HEK293 (cell line): ENCODE measurements around the gene ZNF396.

Source experiments
- ATF2 ChIP-seq: fragments of 450-650 bp; formaldehyde crosslinking; IDR thresholded peaks from 2 replicates; pipeline ENCODE4 v1.5.1; 2016; ENCODE audit warnings: missing biosample characterization, missing genetic modification characterization, low read depth
- CTCF ChIP-seq: fragments of 450-650 bp; formaldehyde crosslinking; IDR thresholded peaks from 2 replicates; pipeline ENCODE4 v1.5.1; 2016; ENCODE audit warnings: missing biosample characterization, missing genetic modification characterization
- IKZF3 ChIP-seq: fragments of 450-650 bp; IDR thresholded peaks from 2 replicates; pipeline ENCODE4 v1.5.0; 2018; ENCODE audit warnings: missing biosample characterization, mild to moderate bottlenecking, missing genetic modification characterization, moderate library complexity
- REST ChIP-seq: fragments of 450-650 bp; formaldehyde crosslinking; IDR thresholded peaks from 2 replicates; pipeline ENCODE4 v1.5.1; 2016; ENCODE audit warnings: missing biosample characterization, missing genetic modification characterization
- YY2 ChIP-seq: fragments of 450-650 bp; formaldehyde crosslinking; IDR thresholded peaks from 2 replicates; pipeline ENCODE4 v1.5.1; 2016; ENCODE audit warnings: missing biosample characterization, missing genetic modification characterization
- ZBTB1 ChIP-seq: fragments of 450-650 bp; formaldehyde crosslinking; IDR thresholded peaks from 2 replicates; pipeline ENCODE4 v1.5.1; 2016; ENCODE audit warnings: missing biosample characterization, missing genetic modification characterization
- ZBTB10 ChIP-seq: fragments of 450-650 bp; formaldehyde crosslinking; IDR thresholded peaks from 2 replicates; pipeline ENCODE4 v1.5.1; 2016; ENCODE audit warnings: missing biosample characterization, missing genetic modification characterization
- ZBTB20 ChIP-seq: fragments of 450-650 bp; formaldehyde crosslinking; IDR thresholded peaks from 2 replicates; pipeline ENCODE4 v1.5.1; 2016; ENCODE audit warnings: missing biosample characterization, missing genetic modification characterization
- ZNF184 ChIP-seq: fragments of 450-650 bp; IDR thresholded peaks from 2 replicates; pipeline ENCODE4 v1.5.1; 2018; ENCODE audit warnings: missing biosample characterization, mild to moderate bottlenecking, missing genetic modification characterization
- ZNF24 ChIP-seq: fragments of 450-650 bp; formaldehyde crosslinking; IDR thresholded peaks from 2 replicates; pipeline ENCODE4 v1.5.1; 2016; ENCODE audit warnings: missing biosample characterization, missing genetic modification characterization
- ZNF404 ChIP-seq: fragments of 450-650 bp; formaldehyde crosslinking; IDR thresholded peaks from 2 replicates; pipeline ENCODE4 v1.5.1; 2017; ENCODE audit warnings: missing biosample characterization, missing genetic modification characterization
- ZNF677 ChIP-seq: fragments of 450-650 bp; IDR thresholded peaks from 2 replicates; pipeline ENCODE4 v1.5.0; 2018; ENCODE audit warnings: missing biosample characterization, mild to moderate bottlenecking, missing genetic modification characterization, moderate library complexity

- no peak for TF ChIP-seq ZBTB10 (tag by site-specific recombination)
- TF ChIP-seq ZBTB1 (tag by site-specific recombination): no peak
- TF ChIP-seq YY2 (tag by site-specific recombination): no peak
- no peak for TF ChIP-seq CTCF (tag by site-specific recombination)
- TF ChIP-seq ZNF404 (tag by site-specific recombination): no peak
- no peak for TF ChIP-seq ZBTB20 (tag by site-specific recombination)
- TF ChIP-seq IKZF3 (tag by site-specific recombination): no peak
- TF ChIP-seq ATF2: no peak
- TF ChIP-seq ZNF184: no peak
- TF ChIP-seq ZNF24 (tag by site-specific recombination): no peak
- no peak for TF ChIP-seq ZNF677
- no peak for TF ChIP-seq REST (tag by site-specific recombination)
Observed at GRCh38 chr18:35415511-35416073, 38.5 kb upstream of the ZNF396 start.
